GM12873 (cell line): ENCODE results near the gene RECQL5.

ENCODE experiments used
- TF ChIP-seq, protein P1 (sequence below): IDR thresholded peaks from 2 replicates; pipeline ENCODE4 v1.5.1; 2012; ENCODE audit warnings: low read depth, mild to moderate bottlenecking, moderate library complexity, low read length, control low read depth; ENCODE audit not compliant: insufficient read depth; ENCODE audit errors: missing control alignments

RECQL5 gene

GRCh38 chr17:75664099-75664549 is 2.8 kb downstream of the RECQL5 start:
- TF ChIP-seq, protein P1, sequence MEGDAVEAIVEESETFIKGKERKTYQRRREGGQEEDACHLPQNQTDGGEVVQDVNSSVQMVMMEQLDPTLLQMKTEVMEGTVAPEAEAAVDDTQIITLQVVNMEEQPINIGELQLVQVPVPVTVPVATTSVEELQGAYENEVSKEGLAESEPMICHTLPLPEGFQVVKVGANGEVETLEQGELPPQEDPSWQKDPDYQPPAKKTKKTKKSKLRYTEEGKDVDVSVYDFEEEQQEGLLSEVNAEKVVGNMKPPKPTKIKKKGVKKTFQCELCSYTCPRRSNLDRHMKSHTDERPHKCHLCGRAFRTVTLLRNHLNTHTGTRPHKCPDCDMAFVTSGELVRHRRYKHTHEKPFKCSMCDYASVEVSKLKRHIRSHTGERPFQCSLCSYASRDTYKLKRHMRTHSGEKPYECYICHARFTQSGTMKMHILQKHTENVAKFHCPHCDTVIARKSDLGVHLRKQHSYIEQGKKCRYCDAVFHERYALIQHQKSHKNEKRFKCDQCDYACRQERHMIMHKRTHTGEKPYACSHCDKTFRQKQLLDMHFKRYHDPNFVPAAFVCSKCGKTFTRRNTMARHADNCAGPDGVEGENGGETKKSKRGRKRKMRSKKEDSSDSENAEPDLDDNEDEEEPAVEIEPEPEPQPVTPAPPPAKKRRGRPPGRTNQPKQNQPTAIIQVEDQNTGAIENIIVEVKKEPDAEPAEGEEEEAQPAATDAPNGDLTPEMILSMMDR, result no peak

GRCh38 chr17:75662511-75662910 is 4.4 kb downstream of the RECQL5 start:
- TF ChIP-seq, protein P1, result no peak

DNA sequence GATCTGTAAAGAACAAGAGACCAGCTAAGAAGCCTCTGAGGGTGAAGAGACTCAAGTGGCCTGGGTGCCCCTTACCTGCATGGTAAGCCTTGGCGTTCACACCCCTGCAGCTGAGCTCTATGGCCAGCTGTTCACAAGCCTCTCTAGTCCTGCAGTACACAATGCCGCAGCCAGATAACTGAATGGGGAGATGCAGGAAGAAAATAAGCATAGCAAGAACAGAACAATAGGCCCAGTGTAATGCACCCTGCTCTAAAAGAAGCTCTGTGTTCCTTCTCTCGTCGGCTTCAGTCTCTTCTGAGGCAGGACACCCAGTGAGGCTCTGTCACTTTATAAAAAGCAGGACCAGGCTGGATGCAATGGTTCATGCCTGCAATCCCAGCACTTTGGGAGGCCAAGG is 5.4 kb downstream of the RECQL5 start:
- TF ChIP-seq, protein P1, result no peak

- TF ChIP-seq, protein P1, result no peak
Measured at GRCh38 chr17:75658237-75658636, 8.7 kb downstream of the RECQL5 start.

DNA sequence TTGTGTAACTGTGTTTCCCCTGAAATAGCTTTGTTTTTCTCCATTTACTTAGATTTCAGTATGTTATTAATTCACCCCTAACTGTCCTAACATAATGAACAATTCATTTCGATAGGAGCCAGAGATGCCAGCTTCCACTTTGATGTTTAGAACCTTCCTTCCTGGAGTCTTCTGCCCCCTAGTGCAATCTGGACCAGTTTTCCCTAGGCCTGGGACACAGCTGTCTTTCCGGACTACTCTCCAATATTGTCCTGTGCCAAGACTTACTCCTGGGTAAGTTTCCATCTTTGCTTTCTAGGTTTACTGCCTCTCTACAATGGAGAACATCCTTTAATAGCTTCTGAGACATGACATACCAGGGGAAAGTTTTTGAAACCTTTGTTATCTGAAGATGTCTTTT is 12.8 kb downstream of the RECQL5 start:
- TF ChIP-seq, protein P1, result no peak

- TF ChIP-seq, protein P1, result peak; percentile 89
Measured at GRCh38 chr17:75652934-75653549, 13.9 kb downstream of the RECQL5 start.

GRCh38 chr17:75652341-75652740 is 14.6 kb downstream of the RECQL5 start:
- TF ChIP-seq, protein P1, result no peak
